BLaER1 (cell line): ENCODE measurements around the gene FAP.

Experiments
- H3K27ac ChIP-seq: shearing (Covaris generic); formaldehyde crosslinking; 2 replicates; pipeline ENCODE4 v1.8.1; 2022
- H3K27me3 ChIP-seq: shearing (Covaris generic); formaldehyde crosslinking; 2 replicates; pipeline ENCODE4 v1.8.1; 2022
- H3K36me3 ChIP-seq: shearing (Covaris generic); formaldehyde crosslinking; 2 replicates; pipeline ENCODE4 v1.8.1; 2022
- H3K4me1 ChIP-seq: shearing (Covaris generic); formaldehyde crosslinking; 2 replicates; pipeline ENCODE4 v1.8.1; 2022
- H3K4me2 ChIP-seq: shearing (Covaris generic); formaldehyde crosslinking; 2 replicates; pipeline ENCODE4 v1.8.1; 2022
- H3K4me3 ChIP-seq: shearing (Covaris generic); formaldehyde crosslinking; 2 replicates; pipeline ENCODE4 v1.8.1; 2022
- H3K9ac ChIP-seq: shearing (Covaris generic); formaldehyde crosslinking; 2 replicates; pipeline ENCODE4 v1.8.1; 2022
- H3K9me3 ChIP-seq: shearing (Covaris generic); formaldehyde crosslinking; 2 replicates; pipeline ENCODE4 v1.8.1; 2022
- H4K20me1 ChIP-seq: shearing (Covaris generic); formaldehyde crosslinking; 2 replicates; pipeline ENCODE4 v1.8.1; 2022
- Cebpa-rat ChIP-seq: shearing (Covaris generic); IDR thresholded peaks from 2 replicates; pipeline ENCODE4 v1.8.1; 2022

The FAP gene

DNA sequence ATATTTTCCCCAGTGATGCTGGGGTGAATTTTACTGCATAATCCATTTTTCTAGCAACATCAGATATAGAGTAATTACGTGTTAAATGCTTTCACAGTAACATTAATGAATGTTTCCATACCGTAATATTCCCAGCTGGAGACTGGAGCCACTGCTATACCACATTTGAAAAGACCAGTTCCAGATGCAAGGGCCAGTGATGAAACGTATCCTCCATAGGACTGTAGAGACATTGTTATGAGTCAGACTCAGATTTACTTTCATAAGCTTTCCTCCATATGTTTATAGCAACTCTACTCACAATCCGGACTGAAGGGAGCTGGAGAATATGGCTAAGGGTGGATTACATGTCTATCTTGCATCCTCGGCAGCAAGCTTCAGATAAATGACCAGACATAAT is 68.5 kb downstream of the FAP start:
- H3K4me1 ChIP-seq: no peaks in the 10 kb centered on the region
- H3K27me3 ChIP-seq: no peaks in the 10 kb centered on the region
- H3K9ac ChIP-seq: no peak overlapping the region
- H3K27ac ChIP-seq: no peak overlapping the region
- H3K4me3 ChIP-seq: no peak overlapping the region
- no peaks in the 10 kb centered on the region for H4K20me1 ChIP-seq
- H3K9me3 ChIP-seq: no peaks in the 10 kb centered on the region
- H3K4me2 ChIP-seq: no peak overlapping the region
- H3K36me3 ChIP-seq: no peaks in the 10 kb centered on the region
- TF ChIP-seq Cebpa-rat: no peak

- H3K9me3 ChIP-seq: no peaks in the 10 kb centered on the region
- TF ChIP-seq Cebpa-rat: no peak
- no peaks in the 10 kb centered on the region for H3K36me3 ChIP-seq
- no peaks in the 10 kb centered on the region for H4K20me1 ChIP-seq
- no peak overlapping the region for H3K4me2 ChIP-seq
- H3K9ac ChIP-seq: no peak overlapping the region
- H3K4me1 ChIP-seq: no peaks in the 10 kb centered on the region
- H3K4me3 ChIP-seq: no peak overlapping the region
- H3K27me3 ChIP-seq: no peaks in the 10 kb centered on the region
- H3K27ac ChIP-seq: no peak overlapping the region
These were observed 70.4 kb downstream of the FAP start for GRCh38 chr2:162172802-162173370.

- H3K36me3 ChIP-seq: no peaks in the 10 kb centered on the region
- TF ChIP-seq Cebpa-rat: no peak
These were observed 76.5 kb downstream of the FAP start for GRCh38 chr2:162166745-162167144.

DNA sequence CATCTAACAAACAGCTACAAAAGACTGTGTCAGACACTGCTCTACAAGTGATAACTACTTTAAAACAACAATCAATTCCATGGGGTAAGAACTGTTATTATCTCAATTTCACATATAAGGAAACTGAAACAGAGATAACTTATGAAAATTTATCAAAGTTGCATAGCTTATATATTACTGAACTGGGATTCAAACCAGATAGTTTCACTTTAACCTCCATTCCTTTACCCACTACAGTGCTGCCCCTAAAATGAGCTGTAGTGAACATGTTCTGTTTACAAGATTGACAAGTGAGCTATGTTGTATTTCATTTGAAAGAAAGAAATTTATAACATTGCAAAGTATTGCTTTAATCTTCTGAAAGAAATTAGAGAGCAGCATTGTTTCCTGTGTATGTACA is 77.1 kb downstream of the FAP start:
- no peak for TF ChIP-seq Cebpa-rat
- no peaks in the 10 kb centered on the region for H3K4me1 ChIP-seq

More at GRCh38 chr2:162166745-162167144, 76.5 kb downstream of the FAP start:
- H3K27ac ChIP-seq: no peak overlapping the region
- H3K9me3 ChIP-seq: no peaks in the 10 kb centered on the region
- no peak overlapping the region for H3K4me3 ChIP-seq
- H3K4me1 ChIP-seq: no peaks in the 10 kb centered on the region
- H3K4me2 ChIP-seq: no peak overlapping the region
- H3K9ac ChIP-seq: no peak overlapping the region
- H3K27me3 ChIP-seq: no peaks in the 10 kb centered on the region
- no peaks in the 10 kb centered on the region for H4K20me1 ChIP-seq

DNA sequence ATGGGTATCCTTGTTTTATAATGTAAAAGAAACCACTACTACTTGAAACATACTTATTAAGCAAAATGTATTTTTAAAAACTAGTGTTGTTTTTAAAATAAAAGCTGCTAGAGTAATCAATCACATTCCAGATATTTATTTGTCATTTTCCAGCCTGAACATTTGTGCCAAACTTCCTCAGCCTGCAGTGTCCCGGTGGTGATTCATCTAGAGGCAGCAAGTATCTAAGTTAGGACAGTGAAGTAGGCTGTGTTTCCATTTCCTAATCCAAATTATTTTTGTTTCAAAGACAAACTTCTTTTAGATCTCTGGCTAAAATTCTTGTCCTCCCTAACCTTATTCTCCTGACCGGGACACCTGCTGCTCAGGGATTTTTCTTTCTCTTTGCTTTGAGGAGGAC is 78.4 kb downstream of the FAP start:
- no peaks in the 10 kb centered on the region for H3K36me3 ChIP-seq
- H3K4me3 ChIP-seq: no peak overlapping the region
- H4K20me1 ChIP-seq: no peaks in the 10 kb centered on the region
- no peak overlapping the region for H3K4me2 ChIP-seq
- H3K9ac ChIP-seq: no peak overlapping the region
- H3K9me3 ChIP-seq: no peaks in the 10 kb centered on the region
- no peaks in the 10 kb centered on the region for H3K4me1 ChIP-seq
- H3K27ac ChIP-seq: no peak overlapping the region
- no peaks in the 10 kb centered on the region for H3K27me3 ChIP-seq
- TF ChIP-seq Cebpa-rat: no peak

More for the DNA sequence above, 77.1 kb downstream of the FAP start:
- no peaks in the 10 kb centered on the region for H3K27me3 ChIP-seq
- no peaks in the 10 kb centered on the region for H3K36me3 ChIP-seq
- no peaks in the 10 kb centered on the region for H3K9me3 ChIP-seq
- H3K9ac ChIP-seq: no peak overlapping the region
- no peak overlapping the region for H3K27ac ChIP-seq
- no peak overlapping the region for H3K4me2 ChIP-seq
- no peaks in the 10 kb centered on the region for H4K20me1 ChIP-seq
- no peak overlapping the region for H3K4me3 ChIP-seq

DNA sequence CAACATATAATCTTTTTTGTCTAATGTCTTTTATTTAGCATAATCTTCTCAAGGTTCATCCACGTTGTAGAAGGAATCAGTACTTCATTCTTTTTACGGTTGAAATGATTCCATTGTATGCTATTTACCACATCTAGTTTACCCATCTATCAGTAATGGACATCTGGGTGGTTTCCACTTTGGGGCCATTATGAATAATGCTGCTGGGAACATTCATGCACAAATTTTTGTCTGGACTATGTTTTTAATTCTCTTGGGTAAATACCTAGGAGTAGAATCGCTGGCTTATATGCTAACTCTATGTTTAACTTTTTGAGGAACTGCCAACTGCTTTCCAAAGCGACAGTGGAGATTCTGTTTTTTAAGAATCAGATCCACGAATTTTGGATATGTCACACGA is 83.8 kb downstream of the FAP start:
- Histone ChIP-seq H3K27ac (no peak overlapping the region), H3K27me3 (no peaks in the 10 kb centered on the region), H3K4me3 (no peak overlapping the region), H3K36me3 (no peaks in the 10 kb centered on the region), H3K4me2 (no peak overlapping the region), H3K9me3 (no peaks in the 10 kb centered on the region), H3K4me1 (no peaks in the 10 kb centered on the region), H4K20me1 (no peaks in the 10 kb centered on the region), H3K9ac (no peak overlapping the region)
- no peak for TF ChIP-seq Cebpa-rat

DNA sequence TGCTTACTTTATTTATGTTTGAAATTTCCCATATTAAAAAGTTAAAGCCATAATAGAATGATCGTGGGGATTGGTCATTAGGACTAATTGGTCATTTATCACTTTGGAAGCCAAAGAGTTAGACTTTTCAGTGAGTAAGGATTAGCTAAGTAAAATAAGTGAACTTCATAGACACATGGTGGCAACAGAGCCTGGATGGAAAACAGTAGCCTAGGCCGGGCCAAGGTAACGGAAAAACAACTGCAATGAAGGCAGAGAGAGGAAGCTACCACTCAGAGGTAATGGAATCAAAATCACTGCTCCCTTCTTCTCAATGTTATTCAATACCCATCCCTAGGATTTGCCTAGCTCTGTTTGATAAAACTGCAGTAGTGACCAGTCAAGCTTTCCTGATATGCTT is 87.1 kb downstream of the FAP start:
- Histone ChIP-seq H3K36me3 (no peaks in the 10 kb centered on the region), H4K20me1 (no peaks in the 10 kb centered on the region), H3K9ac (no peak overlapping the region), H3K27ac (no peak overlapping the region), H3K4me1 (no peaks in the 10 kb centered on the region), H3K27me3 (no peaks in the 10 kb centered on the region), H3K4me3 (no peak overlapping the region), H3K9me3 (no peaks in the 10 kb centered on the region), H3K4me2 (no peak overlapping the region)
- no peak for TF ChIP-seq Cebpa-rat

GRCh38 chr2:162155093-162155492 is 88.2 kb downstream of the FAP start:
- Histone ChIP-seq H3K9me3 (no peaks in the 10 kb centered on the region), H3K4me1 (no peaks in the 10 kb centered on the region), H3K4me2 (no peak overlapping the region), H3K27me3 (no peaks in the 10 kb centered on the region), H3K9ac (no peak overlapping the region), H3K27ac (no peak overlapping the region), H3K36me3 (no peaks in the 10 kb centered on the region), H3K4me3 (no peak overlapping the region), H4K20me1 (no peaks in the 10 kb centered on the region)
- TF ChIP-seq Cebpa-rat: no peak

- Histone ChIP-seq H3K4me2 (no peak overlapping the region), H3K36me3 (no peaks in the 10 kb centered on the region), H3K27ac (no peak overlapping the region), H3K9me3 (no peaks in the 10 kb centered on the region), H4K20me1 (no peaks in the 10 kb centered on the region), H3K4me1 (no peaks in the 10 kb centered on the region), H3K27me3 (no peaks in the 10 kb centered on the region), H3K9ac (no peak overlapping the region), H3K4me3 (no peak overlapping the region)
- no peak for TF ChIP-seq Cebpa-rat
These were observed 89.5 kb downstream of the FAP start for GRCh38 chr2:162153608-162154224.

DNA sequence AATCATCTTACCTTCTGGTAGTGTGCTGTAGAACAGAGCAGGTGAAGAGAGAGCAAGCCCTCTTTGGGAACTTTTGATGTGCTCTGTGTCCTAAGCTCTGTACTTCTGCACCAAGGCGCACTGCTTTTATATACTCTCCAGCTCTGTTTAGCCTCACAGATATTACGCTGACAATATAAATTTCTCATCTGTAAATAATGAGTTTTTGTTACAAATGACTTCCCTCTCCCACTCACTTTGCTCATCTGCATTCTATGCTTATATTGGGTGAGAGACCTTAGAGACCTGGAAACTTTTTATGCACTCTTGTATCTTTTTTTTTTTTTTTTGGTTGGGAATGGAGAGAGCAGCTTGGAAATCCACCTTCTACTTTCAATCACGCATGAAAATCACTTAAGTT is 91.1 kb downstream of the FAP start, which contains the start of gene GCG:
Gene GCG, minus strand, starts transcription at position 101 of the 400 bp plus-strand sequence. CDS start 3,069 bp downstream, outside the sequence.
- Histone ChIP-seq H3K27ac (no peak within 1 kb of the TSS), H3K4me2 (no peak within 1 kb of the TSS), H3K4me1 (no peaks in the 10 kb centered on the region), H3K9me3 (no peaks in the 10 kb centered on the region), H4K20me1 (no peaks in the 10 kb centered on the region), H3K4me3 (no peak within 1 kb of the TSS), H3K36me3 (no peaks in the 10 kb centered on the region), H3K9ac (no peak within 1 kb of the TSS), H3K27me3 (no peaks in the 10 kb centered on the region)
- TF ChIP-seq Cebpa-rat: no peak
